Neutrophil (primary cell): ENCODE measurements around the gene MYOD1.

Source experiments
- H3K27ac ChIP-seq: fragments of 200-600 bp; sonication (generic); 2 replicates; pipeline ENCODE4 v1.5.1; 2016; ENCODE audit warnings: mild to moderate bottlenecking, moderate library complexity
- H3K27me3 ChIP-seq: fragments of 200-600 bp; sonication (generic); 2 replicates; pipeline ENCODE4 v1.6.0; 2016; ENCODE audit warnings: mild to moderate bottlenecking
- H3K36me3 ChIP-seq: fragments of 200-600 bp; sonication (generic); 2 replicates; pipeline ENCODE4 v1.5.1; 2017
- H3K4me1 ChIP-seq, 2 experiments: fragments of 200-600 bp in 1 of 2; sonication (generic) in 1 of 2; 1 replicate in 1 of 2; 2 replicates in 1 of 2; pipeline versions ENCODE4 v1.5.1 to v1.6.1; 2013 to 2016; ENCODE audit warnings: low read depth in 1 of 2, low read length in 1 of 2, mild to moderate bottlenecking in 1 of 2, moderate library complexity in 1 of 2; ENCODE audit not compliant: control insufficient read depth in 1 of 2, insufficient read depth in 1 of 2
- H3K4me3 ChIP-seq, 2 experiments: fragments of 200-600 bp in 1 of 2; sonication (generic) in 1 of 2; 1 replicate in 1 of 2; 2 replicates in 1 of 2; pipeline ENCODE4 v1.5.1; 2013 to 2016; ENCODE audit warnings: low read depth in 1 of 2, low read length in 1 of 2, mild to moderate bottlenecking in 1 of 2, moderate library complexity in 1 of 2
- H3K9me3 ChIP-seq: fragments of 200-600 bp; sonication (generic); 2 replicates; pipeline ENCODE4 v1.5.1; 2016
- TF ChIP-seq, protein P1 (sequence below): fragments of 200-600 bp; sonication (generic); IDR thresholded peaks from 2 replicates; pipeline ENCODE4 v1.5.1; 2016; ENCODE audit warnings: antibody characterized with exemption

MYOD1 gene

DNA sequence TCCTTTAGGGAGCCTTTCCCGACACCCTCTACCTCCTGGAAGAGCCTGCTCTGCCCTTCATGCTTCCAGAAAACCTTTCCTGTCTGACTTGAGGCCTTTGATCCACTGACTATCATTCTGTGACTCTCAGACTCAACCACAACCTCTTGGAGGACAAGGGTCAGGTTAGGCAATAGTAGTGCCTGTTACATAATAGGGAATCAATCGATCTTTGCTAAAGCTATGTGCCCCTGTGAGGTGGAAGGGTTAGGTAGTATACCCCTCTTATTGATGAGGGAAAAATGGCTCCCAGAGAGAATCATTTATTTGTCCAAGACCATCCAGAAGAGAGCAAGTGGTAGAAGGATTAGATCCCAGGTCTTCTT is 31.4 kb downstream of the MYOD1 start:
- TF ChIP-seq, protein P1, sequence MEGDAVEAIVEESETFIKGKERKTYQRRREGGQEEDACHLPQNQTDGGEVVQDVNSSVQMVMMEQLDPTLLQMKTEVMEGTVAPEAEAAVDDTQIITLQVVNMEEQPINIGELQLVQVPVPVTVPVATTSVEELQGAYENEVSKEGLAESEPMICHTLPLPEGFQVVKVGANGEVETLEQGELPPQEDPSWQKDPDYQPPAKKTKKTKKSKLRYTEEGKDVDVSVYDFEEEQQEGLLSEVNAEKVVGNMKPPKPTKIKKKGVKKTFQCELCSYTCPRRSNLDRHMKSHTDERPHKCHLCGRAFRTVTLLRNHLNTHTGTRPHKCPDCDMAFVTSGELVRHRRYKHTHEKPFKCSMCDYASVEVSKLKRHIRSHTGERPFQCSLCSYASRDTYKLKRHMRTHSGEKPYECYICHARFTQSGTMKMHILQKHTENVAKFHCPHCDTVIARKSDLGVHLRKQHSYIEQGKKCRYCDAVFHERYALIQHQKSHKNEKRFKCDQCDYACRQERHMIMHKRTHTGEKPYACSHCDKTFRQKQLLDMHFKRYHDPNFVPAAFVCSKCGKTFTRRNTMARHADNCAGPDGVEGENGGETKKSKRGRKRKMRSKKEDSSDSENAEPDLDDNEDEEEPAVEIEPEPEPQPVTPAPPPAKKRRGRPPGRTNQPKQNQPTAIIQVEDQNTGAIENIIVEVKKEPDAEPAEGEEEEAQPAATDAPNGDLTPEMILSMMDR = no peak
- H3K27ac ChIP-seq = no peak overlapping the region
- H3K9me3 ChIP-seq = no peaks in the 10 kb centered on the region
- H3K36me3 ChIP-seq = no peaks in the 10 kb centered on the region
- peaks cover 23% of the 10 kb centered on the region for H3K27me3 ChIP-seq
- no peak overlapping the region for H3K4me3 ChIP-seq
- H3K4me1 ChIP-seq = no peaks in the 10 kb centered on the region

DNA sequence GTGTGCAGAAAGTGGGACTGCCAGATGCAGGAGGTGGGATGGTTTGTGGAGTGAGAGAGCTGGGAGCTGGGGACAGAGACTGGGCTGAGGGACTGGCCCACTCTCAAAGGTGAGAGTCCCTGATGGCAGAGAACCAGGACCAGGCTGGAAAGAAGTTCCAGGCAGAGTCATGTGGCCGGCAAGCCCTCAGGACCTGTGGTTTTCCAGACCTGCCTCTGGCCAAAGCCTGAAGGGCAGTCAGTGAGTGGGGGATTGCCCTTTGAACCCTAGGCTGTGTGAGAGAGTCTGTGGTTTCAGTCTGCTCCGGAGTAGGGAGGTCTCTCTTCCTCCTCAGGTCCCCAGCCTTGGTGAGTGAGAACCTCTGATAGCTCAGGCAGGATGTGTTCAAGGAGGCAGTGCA is 32.2 kb downstream of the MYOD1 start:
- Histone ChIP-seq H3K36me3 (no peaks in the 10 kb centered on the region), H3K9me3 (no peaks in the 10 kb centered on the region), H3K27me3 (peaks cover 25% of the 10 kb centered on the region), H3K4me3 (no peak overlapping the region), H3K4me1 (no peaks in the 10 kb centered on the region), H3K27ac (no peak overlapping the region)
- TF ChIP-seq, protein P1 = no peak

DNA sequence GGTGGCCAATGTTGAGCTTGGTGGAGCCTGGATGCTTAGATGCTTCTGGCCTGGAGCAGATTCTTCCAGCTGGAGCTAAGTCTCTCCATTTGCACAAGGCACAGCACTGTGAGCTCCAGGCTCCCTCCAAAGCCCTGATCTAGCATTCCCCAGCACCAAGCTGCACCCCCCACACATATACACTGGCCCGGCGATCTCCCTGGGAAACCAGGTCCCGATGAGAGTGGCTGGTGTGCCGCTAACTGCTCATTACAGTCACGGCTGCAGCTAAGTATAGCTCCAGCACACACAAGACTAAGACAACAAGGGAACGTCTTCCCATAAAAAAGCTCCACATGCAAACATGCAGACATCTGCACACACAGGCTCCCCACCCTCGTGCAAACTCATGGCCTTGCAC is 32.8 kb downstream of the MYOD1 start:
- no peaks in the 10 kb centered on the region for H3K4me1 ChIP-seq
- no peak overlapping the region for H3K4me3 ChIP-seq
- no peak overlapping the region for H3K27ac ChIP-seq
- TF ChIP-seq, protein P1 = no peak
- peaks cover 27% of the 10 kb centered on the region for H3K27me3 ChIP-seq
- H3K36me3 ChIP-seq = no peaks in the 10 kb centered on the region
- H3K9me3 ChIP-seq = no peaks in the 10 kb centered on the region

DNA sequence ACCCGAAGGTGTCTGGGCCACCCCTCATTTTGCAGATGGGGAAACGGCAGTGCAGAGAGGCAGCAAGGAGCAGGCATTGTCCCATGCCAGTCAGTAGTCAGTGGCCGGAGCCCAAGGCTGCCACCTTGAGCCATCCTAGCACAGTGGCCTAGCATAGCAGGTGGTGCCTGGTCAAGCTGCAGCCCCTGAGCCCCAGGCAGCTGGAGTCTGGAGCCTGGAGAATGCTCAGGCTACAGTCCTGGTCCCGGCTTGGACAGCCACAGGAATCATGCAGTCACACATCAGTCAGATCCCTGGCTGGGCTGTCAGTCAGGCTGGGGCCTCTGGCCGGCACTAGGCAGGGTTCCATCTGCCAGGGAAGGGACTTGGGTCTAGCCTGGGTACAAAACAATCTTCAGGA is 33.8 kb downstream of the MYOD1 start:
- peaks cover 32% of the 10 kb centered on the region for H3K27me3 ChIP-seq
- H3K9me3 ChIP-seq = no peaks in the 10 kb centered on the region
- TF ChIP-seq, protein P1 = no peak

DNA sequence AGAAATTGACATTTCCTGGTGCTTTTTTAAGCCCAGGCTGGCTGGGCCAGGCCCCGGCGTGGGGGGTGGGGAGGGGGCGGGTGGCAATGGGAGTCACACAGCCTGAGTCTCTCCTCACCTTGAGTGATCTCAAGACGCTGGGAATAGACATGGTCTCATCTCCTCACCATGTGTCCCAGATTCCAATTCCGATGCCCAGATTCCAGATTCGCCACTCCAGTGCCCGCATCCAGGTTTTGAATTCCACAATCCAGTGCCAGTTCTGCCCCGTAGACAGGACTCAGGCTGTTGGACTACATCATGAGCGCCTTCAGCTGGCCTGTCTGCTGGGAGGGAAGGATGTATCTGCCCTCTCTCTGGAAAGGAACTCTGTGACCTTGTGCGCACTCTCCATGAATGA is 34.3 kb downstream of the MYOD1 start:
- Histone ChIP-seq H3K4me3 (no peak overlapping the region), H3K27me3 (peaks cover 37% of the 10 kb centered on the region), H3K27ac (no peak overlapping the region), H3K4me1 (no peaks in the 10 kb centered on the region), H3K9me3 (no peaks in the 10 kb centered on the region), H3K36me3 (no peaks in the 10 kb centered on the region)
- TF ChIP-seq, protein P1 = no peak

More for the DNA sequence above, 33.8 kb downstream of the MYOD1 start:
- no peaks in the 10 kb centered on the region for H3K4me1 ChIP-seq
- H3K4me3 ChIP-seq = no peak overlapping the region
- no peaks in the 10 kb centered on the region for H3K36me3 ChIP-seq
- no peak overlapping the region for H3K27ac ChIP-seq

DNA sequence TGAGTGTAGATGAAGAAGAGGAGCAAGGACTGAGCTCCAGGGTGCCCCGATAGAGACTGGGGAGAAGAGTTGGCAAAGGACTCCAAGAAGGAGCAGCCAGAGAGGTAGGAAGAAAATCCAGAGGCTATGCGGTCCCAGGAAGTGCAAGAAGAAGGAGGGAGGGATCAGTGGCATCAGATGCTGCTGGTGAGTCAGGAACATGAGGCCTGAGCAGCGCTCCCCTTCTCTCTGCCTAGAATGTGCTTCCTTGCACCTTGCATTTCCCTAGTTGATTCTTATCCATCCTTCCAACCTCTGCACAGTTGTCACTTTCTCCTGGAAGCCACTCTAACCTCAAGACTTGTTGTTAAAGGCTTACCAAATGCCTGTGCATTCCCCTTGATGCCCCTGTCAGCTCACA is 36.5 kb downstream of the MYOD1 start:
- Histone ChIP-seq H3K27me3 (peaks cover 42% of the 10 kb centered on the region), H3K4me3 (no peak overlapping the region), H3K4me1 (no peaks in the 10 kb centered on the region), H3K9me3 (no peaks in the 10 kb centered on the region), H3K36me3 (no peaks in the 10 kb centered on the region), H3K27ac (no peak overlapping the region)
- TF ChIP-seq, protein P1 = no peak
